Duodenal mucosa (tissue), 2 donors: ENCODE results near the gene TEDC1.

Experiments
- H3K27ac ChIP-seq: one replicate; pipeline ENCODE4 v1.7.0; 2013; ENCODE audit warnings: low read depth, low read length
- H3K27me3 ChIP-seq, 2 donors: one replicate each; pipeline ENCODE4 v1.7.0; 2013; ENCODE audit warnings: low read length in 2 of 2, control low read depth in 1 of 2; ENCODE audit not compliant: insufficient read depth in 2 of 2, control insufficient read depth in 1 of 2
- H3K36me3 ChIP-seq, 2 donors: one replicate each; pipeline ENCODE4 v1.7.0; 2013; ENCODE audit warnings: low read length in 2 of 2, control low read depth in 1 of 2; ENCODE audit not compliant: insufficient read depth in 2 of 2, control insufficient read depth in 1 of 2
- H3K4me1 ChIP-seq, 2 donors: one replicate each; pipeline ENCODE4 v1.7.0; 2013; ENCODE audit warnings: low read length in 2 of 2, control low read depth in 1 of 2; ENCODE audit not compliant: insufficient read depth in 2 of 2, control insufficient read depth in 1 of 2
- H3K4me3 ChIP-seq, 2 donors: one replicate each; pipeline ENCODE4 v1.7.0; 2013; ENCODE audit warnings: low read length in 2 of 2, low read depth in 1 of 2
- H3K9ac ChIP-seq, 2 donors: one replicate each; pipeline ENCODE4 v1.7.0; 2013; ENCODE audit warnings: low read length in 2 of 2, low read depth in 1 of 2
- H3K9me3 ChIP-seq, 2 donors: one replicate each; pipeline ENCODE4 v1.7.0; 2013; ENCODE audit warnings: low read length in 2 of 2, control low read depth in 1 of 2; ENCODE audit not compliant: control insufficient read depth in 1 of 2

TEDC1 gene

DNA sequence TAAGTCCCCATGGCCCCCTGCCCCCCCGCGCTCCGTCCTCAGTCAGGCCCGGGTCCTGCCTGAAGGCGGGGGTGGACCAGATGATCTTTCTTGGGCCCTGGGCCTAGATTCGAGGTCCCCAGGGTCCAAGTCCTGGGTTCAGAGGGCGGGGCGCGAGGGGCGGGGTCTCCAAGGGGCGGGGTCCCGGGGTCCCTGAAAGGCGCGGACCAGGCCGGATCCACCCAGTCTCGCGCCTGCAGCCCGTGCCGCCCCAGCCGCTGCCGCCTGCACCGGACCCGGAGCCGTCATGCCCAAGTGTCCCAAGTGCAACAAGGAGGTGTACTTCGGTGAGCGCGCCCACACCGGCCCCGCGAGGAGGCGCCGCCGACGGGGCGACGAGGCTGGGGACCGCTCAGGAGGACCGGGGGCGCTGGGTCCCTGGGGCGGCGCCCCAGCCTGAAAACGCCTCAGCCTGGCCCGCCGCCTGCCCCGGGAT lies 4.0 kb upstream of the TEDC1 start:
- Histone ChIP-seq H3K9me3 (no peaks in the 10 kb centered on the region), H3K27ac (peak overlapping the region; percentile 75), H3K27me3 (peaks cover 0 to 6% of the 10 kb centered on the region in 2 donors), H3K9ac (peak overlapping the region; percentile 71 to 81), H3K4me1 (peaks cover 49 to 76% of the 10 kb centered on the region in 2 donors), H3K36me3 (no peaks in the 10 kb centered on the region), H3K4me3 (peak overlapping the region; percentile 65 to 78)

DNA sequence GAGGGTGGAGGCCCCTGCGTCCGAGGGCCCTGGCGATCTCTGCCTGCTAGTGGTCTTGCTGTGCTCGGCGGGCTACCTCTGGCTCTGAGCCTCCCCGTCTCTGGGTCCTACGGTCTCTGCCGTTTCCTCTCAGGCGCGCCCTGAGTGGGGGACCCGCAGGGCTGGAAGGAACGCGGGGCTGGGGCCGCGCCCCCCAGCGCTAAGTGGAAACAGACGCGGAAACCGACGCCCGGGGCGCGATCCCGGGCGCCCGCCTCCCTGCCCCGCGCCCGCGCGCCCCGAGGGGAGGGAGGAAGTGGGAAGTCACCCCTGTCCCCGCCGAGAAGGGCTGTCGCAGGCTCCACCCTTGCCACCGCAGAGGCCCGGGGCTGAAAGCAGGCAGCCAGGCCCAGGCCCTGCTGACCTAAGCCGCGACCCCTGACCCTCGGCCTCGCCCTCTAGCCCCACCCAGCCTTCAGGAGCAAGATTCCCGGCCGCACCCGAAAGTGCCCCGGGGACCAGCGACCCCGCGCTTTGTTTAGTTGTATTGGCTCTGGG lies 3.5 kb upstream of the TEDC1 start:
- H3K9me3 ChIP-seq = no peaks in the 10 kb centered on the region
- peak overlapping the region; percentile 71 to 81 for H3K9ac ChIP-seq
- peaks cover 44 to 71% of the 10 kb centered on the region in 2 donors for H3K4me1 ChIP-seq
- peaks cover 0 to 1% of the 10 kb centered on the region in 2 donors for H3K36me3 ChIP-seq
- peaks cover 0 to 6% of the 10 kb centered on the region in 2 donors for H3K27me3 ChIP-seq
- H3K27ac ChIP-seq = peak overlapping the region; percentile 75
- peak overlapping the region; percentile 65 to 78 for H3K4me3 ChIP-seq

GRCh38 chr14:105487986-105488777 lies 2.9 kb upstream of the TEDC1 start:
- H3K36me3 ChIP-seq = peaks cover 0 to 3% of the 10 kb centered on the region in 2 donors
- peak overlapping the region; percentile 50 for H3K27ac ChIP-seq
- peaks cover 0 to 6% of the 10 kb centered on the region in 2 donors for H3K27me3 ChIP-seq
- peak overlapping the region; percentile 71 to 81 for H3K9ac ChIP-seq
- H3K9me3 ChIP-seq = no peaks in the 10 kb centered on the region
- H3K4me3 ChIP-seq = peak overlapping the region; percentile 65 to 78
- H3K4me1 ChIP-seq = peaks cover 37 to 64% of the 10 kb centered on the region in 2 donors

- Histone ChIP-seq H3K9ac (peak overlapping the region; percentile 68 to 69), H3K4me1 (peaks cover 30 to 56% of the 10 kb centered on the region in 2 donors)
Measured at GRCh38 chr14:105488781-105489541, 2.1 kb upstream of the TEDC1 start.

DNA sequence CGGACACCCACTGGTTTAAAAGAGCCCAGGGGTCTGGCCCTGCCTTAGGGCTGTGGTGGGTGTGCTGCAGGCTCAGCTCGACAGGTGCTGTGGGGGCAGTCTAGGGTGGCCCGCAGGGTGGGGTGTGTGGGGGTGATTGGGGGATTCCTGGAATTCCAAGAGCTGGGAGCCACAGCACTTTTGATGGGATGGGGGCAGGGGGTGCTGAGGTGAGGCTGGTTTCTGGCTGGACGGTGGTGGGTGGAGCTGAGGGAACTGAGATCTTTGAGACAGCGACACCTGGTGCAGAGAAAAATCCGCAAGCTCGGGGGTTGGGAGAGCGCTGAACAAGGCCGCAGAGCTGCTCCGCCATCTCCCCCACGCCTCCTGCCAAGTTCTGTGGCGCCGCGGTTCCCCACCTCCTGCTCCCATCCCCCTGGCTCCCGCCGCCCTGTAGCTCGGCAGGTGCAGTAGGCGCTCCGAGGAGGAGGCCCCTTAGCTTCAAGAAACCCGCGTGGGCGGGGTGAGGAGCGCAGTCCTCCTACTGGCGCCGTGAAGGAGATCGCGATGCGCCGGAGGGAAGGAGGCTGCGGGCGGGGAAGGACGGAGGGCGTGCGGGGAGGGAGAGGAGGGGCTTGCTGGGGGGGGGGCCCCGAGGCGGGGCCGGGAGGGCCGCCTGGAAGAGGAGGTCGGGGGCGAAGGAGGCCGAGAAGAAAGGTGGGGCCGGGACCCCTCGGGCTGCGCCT lies 1.3 kb upstream of the TEDC1 start:
- H3K27ac ChIP-seq = peak overlapping the region; percentile 90
- no peaks in the 10 kb centered on the region for H3K9me3 ChIP-seq
- H3K4me3 ChIP-seq = peak overlapping the region; percentile 66 to 72
- peak overlapping the region; percentile 68 to 76 for H3K9ac ChIP-seq
- peaks cover 0 to 3% of the 10 kb centered on the region in 2 donors for H3K36me3 ChIP-seq
- H3K4me1 ChIP-seq = peaks cover 23 to 49% of the 10 kb centered on the region in 2 donors
- peaks cover 0 to 6% of the 10 kb centered on the region in 2 donors for H3K27me3 ChIP-seq

More at GRCh38 chr14:105488781-105489541, 2.1 kb upstream of the TEDC1 start:
- peaks cover 0 to 6% of the 10 kb centered on the region in 2 donors for H3K27me3 ChIP-seq
- peak overlapping the region; percentile 90 for H3K27ac ChIP-seq
- H3K9me3 ChIP-seq = no peaks in the 10 kb centered on the region
- H3K4me3 ChIP-seq = peak overlapping the region; percentile 65 to 72
- peaks cover 0 to 3% of the 10 kb centered on the region in 2 donors for H3K36me3 ChIP-seq

DNA sequence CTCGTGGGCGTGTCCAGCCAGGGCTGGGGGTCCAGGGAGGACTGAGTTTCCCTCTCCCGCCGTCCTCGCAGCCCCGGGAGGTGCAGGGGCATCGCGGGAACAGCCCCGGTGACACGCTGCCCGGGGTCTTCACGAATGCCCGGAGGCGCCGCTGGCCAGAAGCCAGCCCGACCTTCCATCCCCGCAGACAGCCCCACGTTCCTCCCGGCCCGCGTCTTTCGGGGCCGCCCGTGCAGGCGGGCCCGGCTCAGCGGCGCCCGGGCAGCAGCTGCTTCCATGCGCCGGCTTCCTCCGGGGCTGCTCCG lies 827 bp upstream of the TEDC1 start:
- Histone ChIP-seq H3K27me3 (peaks cover 0 to 6% of the 10 kb centered on the region in 2 donors), H3K36me3 (peaks cover 0 to 3% of the 10 kb centered on the region in 2 donors), H3K4me3 (peak overlapping the region; percentile 66 to 72), H3K9me3 (no peaks in the 10 kb centered on the region), H3K4me1 (peaks cover 20 to 44% of the 10 kb centered on the region in 2 donors), H3K9ac (peak overlapping the region; percentile 68 to 76), H3K27ac (peak overlapping the region; percentile 90)

DNA sequence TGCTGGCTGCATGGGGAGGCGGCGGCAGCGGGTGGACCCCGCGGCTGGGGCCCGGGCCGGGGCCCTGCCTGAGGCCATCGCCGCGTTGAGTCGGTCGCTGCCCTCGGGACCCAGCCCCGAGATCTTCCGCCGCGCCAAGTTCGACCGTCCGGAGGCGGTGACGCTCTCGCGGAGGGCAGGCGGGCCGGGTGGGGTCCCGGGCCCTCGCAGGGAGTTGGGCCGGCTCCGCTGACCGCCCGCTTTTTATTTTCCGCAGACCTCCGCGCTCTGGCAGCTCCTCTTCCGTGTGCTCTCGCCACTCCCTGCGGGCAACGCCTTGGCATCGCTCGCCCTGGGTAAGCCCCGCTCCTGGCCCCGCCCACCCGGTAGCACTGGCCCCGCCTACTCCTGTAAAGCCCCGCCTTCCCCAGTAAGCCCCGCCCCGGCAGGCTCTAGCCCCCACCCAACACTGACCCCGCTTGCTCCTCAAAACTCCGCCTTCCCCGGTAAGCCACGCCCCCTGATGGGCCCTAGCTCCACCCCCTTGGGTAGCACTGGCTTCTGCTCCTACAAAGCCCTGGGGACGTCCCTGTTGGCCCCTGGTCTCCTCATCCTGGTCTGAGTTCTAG lies 424 bp downstream of the TEDC1 start:
- H3K9ac ChIP-seq = peak overlapping the region; percentile 54 to 69
- peak overlapping the region; percentile 69 to 75 for H3K4me3 ChIP-seq
- H3K9me3 ChIP-seq = no peaks in the 10 kb centered on the region
- peaks cover 0 to 5% of the 10 kb centered on the region in 2 donors for H3K27me3 ChIP-seq
- H3K4me1 ChIP-seq = peaks cover 12 to 31% of the 10 kb centered on the region in 2 donors
- H3K36me3 ChIP-seq = peaks cover 0 to 3% of the 10 kb centered on the region in 2 donors
- H3K27ac ChIP-seq = peak overlapping the region; percentile 90

DNA sequence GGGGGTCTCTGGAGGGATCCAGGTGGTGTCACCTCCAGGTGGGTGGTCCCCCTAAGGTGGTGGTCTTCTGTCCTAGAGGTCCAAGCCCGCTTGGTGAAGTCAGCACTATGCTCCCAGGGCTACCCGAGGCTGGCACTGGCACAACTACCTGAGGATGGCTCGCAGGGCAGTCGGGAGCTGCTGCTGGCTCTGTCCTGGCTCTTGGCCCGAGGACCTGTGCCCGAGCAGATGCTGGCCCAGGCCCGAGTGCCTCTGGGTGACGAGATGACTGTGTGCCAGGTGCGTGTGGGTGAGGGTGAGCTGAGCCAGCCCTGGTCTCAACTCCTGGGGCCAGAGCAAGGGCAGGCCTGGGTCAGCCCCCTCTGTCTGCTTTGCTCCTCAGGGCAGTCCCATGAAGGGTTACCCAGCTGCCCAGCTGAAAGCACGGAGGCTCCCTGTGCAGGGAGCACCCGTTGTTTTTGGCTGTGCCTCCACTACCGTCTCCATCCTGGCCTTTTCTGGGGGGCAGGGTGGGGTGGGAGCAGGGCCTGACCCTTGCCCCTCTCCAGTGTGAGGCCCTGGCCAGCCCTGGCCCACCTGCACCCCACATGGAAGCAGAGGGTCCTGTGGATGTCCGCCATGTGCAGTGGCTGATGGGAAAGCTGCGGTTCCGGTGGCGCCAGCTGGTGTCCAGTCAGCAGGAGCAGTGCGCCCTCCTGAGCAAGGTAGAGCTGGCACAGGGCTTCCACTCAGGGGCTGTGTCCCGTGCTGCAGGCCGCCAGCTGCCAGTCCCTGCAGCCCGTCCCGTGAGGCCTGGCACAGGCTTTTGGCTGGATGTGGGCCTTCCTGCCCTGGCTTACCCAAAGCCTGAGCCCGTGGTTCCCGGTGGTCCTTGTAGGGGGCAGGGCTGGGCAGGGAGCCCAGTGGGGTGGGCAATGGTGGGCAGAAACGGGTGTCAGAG lies 1.3 kb downstream of the TEDC1 start:
- H3K36me3 ChIP-seq = peaks cover 0 to 3% of the 10 kb centered on the region in 2 donors
- H3K27ac ChIP-seq = no peak overlapping the region
- no peak overlapping the region for H3K9ac ChIP-seq
- no peaks in the 10 kb centered on the region for H3K27me3 ChIP-seq
- H3K4me3 ChIP-seq = peak overlapping the region in 1 of 2 donors; percentile 16
- no peaks in the 10 kb centered on the region for H3K9me3 ChIP-seq
- peaks cover 12 to 27% of the 10 kb centered on the region in 2 donors for H3K4me1 ChIP-seq
